HUES48 (cell line): ENCODE measurements around the gene ADAMTS17.

Experiments
- H3K27ac ChIP-seq: one replicate; pipeline ENCODE4 v1.7.0; 2013; ENCODE audit warnings: low read depth, low read length, inconsistent platforms
- H3K27me3 ChIP-seq: 2 replicates; pipeline ENCODE4 v1.6.1; 2013; ENCODE audit warnings: mild to moderate bottlenecking, low read length; ENCODE audit not compliant: control insufficient read depth, insufficient read depth
- H3K36me3 ChIP-seq: 2 replicates; pipeline ENCODE4 v1.6.1; 2013; ENCODE audit warnings: low read length; ENCODE audit not compliant: control insufficient read depth, insufficient read depth
- H3K4me1 ChIP-seq: 2 replicates; pipeline ENCODE4 v1.6.1; 2013; ENCODE audit warnings: mild to moderate bottlenecking, low read length; ENCODE audit not compliant: control insufficient read depth, insufficient read depth
- H3K4me3 ChIP-seq: 2 replicates; pipeline ENCODE4 v1.5.1; 2013; ENCODE audit warnings: mild to moderate bottlenecking, low read depth, low read length
- H3K9ac ChIP-seq: 2 replicates; pipeline ENCODE4 v1.6.1; 2013; ENCODE audit warnings: mild to moderate bottlenecking, low read depth, low read length, moderate library complexity
- H3K9me3 ChIP-seq: 2 replicates; pipeline ENCODE4 v1.6.1; 2013; ENCODE audit warnings: low read length; ENCODE audit not compliant: control insufficient read depth, insufficient read depth

ADAMTS17 gene

DNA sequence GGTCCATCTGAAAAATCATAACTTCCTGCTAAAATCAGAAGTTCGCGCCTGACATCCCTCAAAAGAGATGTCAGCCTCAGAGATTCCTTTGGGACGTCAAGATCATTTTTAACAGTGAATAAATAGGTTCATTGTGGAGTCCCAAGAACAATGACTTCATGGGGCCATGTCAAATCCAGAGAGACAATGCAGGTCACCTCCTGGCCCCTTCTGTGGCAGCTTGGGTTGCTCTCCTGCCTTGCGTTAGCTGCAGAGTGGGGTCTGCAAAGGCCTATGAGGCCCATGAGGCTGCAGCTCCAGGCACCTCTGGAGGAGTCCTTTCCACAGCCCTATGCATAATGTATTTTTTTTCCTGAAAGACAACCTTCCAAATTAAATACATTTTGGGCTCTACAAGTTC lies 282.3 kb downstream of the ADAMTS17 start:
- Histone ChIP-seq H3K4me3 (no peak overlapping the region), H3K4me1 (no peaks in the 10 kb centered on the region), H3K9me3 (no peaks in the 10 kb centered on the region), H3K9ac (no peak overlapping the region), H3K27ac (no peak overlapping the region), H3K36me3 (no peaks in the 10 kb centered on the region), H3K27me3 (no peaks in the 10 kb centered on the region)

DNA sequence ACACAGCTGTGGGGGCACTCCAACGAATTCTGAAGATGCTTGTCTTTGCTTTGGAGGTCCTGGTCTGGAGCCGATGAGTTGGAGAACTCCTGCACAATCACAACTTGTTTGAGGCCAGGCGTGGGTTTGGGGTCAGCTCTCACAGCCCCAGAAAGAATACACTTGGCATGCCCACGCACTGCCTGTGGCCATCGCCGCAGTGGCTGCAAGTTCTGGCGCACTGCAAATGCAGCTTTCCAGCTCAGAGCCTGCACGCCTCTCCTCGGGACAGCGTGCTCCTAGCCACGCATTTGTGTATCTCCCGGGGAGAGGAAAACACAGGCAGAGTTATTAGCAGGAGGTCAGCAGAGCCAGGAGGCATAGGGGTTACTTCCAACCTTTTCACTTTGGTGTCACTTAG lies 282.7 kb downstream of the ADAMTS17 start:
- Histone ChIP-seq H3K36me3 (no peaks in the 10 kb centered on the region), H3K9me3 (no peaks in the 10 kb centered on the region), H3K27ac (no peak overlapping the region), H3K4me3 (no peak overlapping the region), H3K4me1 (no peaks in the 10 kb centered on the region), H3K9ac (no peak overlapping the region), H3K27me3 (no peaks in the 10 kb centered on the region)

DNA sequence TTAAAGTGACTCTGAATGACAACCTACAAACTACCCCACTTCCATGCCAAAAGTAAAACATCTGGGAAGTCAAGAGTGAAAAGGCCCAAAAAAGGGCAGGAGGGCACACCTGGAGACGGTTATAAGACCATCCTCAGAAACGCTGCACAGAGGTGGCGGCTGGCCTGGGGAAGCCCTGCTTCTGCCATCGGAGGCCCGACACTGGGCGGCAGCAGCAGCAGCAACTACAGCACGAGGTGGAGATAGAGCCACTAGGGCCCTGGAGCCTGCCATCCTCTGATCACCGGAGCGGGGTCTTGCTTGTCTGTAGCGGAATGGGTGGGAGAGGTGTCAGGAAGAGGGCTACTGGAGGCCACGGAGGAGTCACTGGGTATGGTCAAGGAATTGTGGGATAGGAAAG lies 283.3 kb downstream of the ADAMTS17 start:
- H3K4me1 ChIP-seq: no peaks in the 10 kb centered on the region
- H3K9me3 ChIP-seq: no peaks in the 10 kb centered on the region
- H3K36me3 ChIP-seq: no peaks in the 10 kb centered on the region
- H3K9ac ChIP-seq: no peak overlapping the region
- no peak overlapping the region for H3K27ac ChIP-seq
- no peak overlapping the region for H3K4me3 ChIP-seq
- no peaks in the 10 kb centered on the region for H3K27me3 ChIP-seq

DNA sequence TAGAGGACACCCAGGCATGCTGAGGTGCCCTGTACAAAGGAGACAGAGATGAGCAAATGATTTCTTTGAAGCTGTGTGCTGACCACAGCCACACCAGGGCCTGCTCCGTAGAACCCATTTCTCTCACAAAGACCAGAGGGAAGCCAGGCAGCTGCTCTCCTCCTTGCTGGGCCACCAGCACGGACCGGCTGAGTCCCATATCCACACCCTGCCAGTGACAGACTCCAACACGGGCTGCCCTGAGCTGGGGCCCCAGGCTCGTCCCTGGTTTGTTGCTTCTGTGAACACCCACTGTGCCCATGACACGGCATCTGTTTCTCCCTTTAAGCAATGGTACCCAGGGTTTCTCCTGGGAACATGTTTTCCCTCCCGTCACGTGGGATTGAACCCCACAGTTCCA lies 284.5 kb downstream of the ADAMTS17 start:
- no peak overlapping the region for H3K4me3 ChIP-seq
- H3K4me1 ChIP-seq: no peaks in the 10 kb centered on the region
- H3K27ac ChIP-seq: no peak overlapping the region
- H3K27me3 ChIP-seq: no peaks in the 10 kb centered on the region
- H3K9me3 ChIP-seq: no peaks in the 10 kb centered on the region
- H3K36me3 ChIP-seq: no peaks in the 10 kb centered on the region
- H3K9ac ChIP-seq: no peak overlapping the region

GRCh38 chr15:100056411-100057072 lies 285.2 kb downstream of the ADAMTS17 start:
- Histone ChIP-seq H3K27me3 (no peaks in the 10 kb centered on the region), H3K36me3 (no peaks in the 10 kb centered on the region), H3K4me3 (no peak overlapping the region), H3K4me1 (no peaks in the 10 kb centered on the region), H3K27ac (no peak overlapping the region), H3K9ac (no peak overlapping the region), H3K9me3 (no peaks in the 10 kb centered on the region)

- no peak overlapping the region for H3K4me3 ChIP-seq
- H3K36me3 ChIP-seq: no peaks in the 10 kb centered on the region
- no peaks in the 10 kb centered on the region for H3K27me3 ChIP-seq
- H3K9ac ChIP-seq: no peak overlapping the region
- H3K27ac ChIP-seq: no peak overlapping the region
- H3K4me1 ChIP-seq: no peaks in the 10 kb centered on the region
- H3K9me3 ChIP-seq: no peaks in the 10 kb centered on the region
Observed at GRCh38 chr15:100055821-100056220, 286.0 kb downstream of the ADAMTS17 start.

DNA sequence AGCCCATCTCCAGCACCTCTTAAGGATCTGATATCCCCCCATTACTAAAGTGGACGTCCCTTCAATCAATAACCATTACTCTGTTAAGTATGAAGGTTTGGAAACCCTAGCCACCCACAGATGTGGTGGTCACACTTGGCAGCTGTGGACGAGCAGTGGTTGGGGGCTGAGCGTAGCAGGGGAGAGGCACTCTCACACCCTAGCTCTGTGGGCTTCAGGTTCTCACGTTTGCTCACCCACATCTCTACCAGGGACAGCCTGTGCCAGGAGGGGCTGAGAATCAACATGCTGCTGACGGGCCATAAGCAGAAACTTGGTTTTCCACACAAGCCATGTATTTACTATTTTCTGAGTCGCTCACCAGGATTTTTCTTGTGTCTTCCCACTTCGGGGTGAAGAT lies 287.2 kb downstream of the ADAMTS17 start:
- no peak overlapping the region for H3K4me3 ChIP-seq
- H3K4me1 ChIP-seq: no peaks in the 10 kb centered on the region
- H3K27me3 ChIP-seq: no peaks in the 10 kb centered on the region
- H3K9ac ChIP-seq: no peak overlapping the region
- no peak overlapping the region for H3K27ac ChIP-seq
- no peaks in the 10 kb centered on the region for H3K36me3 ChIP-seq
- no peaks in the 10 kb centered on the region for H3K9me3 ChIP-seq

GRCh38 chr15:100053474-100054121 lies 288.2 kb downstream of the ADAMTS17 start:
- Histone ChIP-seq H3K9me3 (no peaks in the 10 kb centered on the region), H3K9ac (no peak overlapping the region), H3K27ac (no peak overlapping the region), H3K4me1 (no peaks in the 10 kb centered on the region), H3K27me3 (no peaks in the 10 kb centered on the region), H3K4me3 (no peak overlapping the region), H3K36me3 (no peaks in the 10 kb centered on the region)

DNA sequence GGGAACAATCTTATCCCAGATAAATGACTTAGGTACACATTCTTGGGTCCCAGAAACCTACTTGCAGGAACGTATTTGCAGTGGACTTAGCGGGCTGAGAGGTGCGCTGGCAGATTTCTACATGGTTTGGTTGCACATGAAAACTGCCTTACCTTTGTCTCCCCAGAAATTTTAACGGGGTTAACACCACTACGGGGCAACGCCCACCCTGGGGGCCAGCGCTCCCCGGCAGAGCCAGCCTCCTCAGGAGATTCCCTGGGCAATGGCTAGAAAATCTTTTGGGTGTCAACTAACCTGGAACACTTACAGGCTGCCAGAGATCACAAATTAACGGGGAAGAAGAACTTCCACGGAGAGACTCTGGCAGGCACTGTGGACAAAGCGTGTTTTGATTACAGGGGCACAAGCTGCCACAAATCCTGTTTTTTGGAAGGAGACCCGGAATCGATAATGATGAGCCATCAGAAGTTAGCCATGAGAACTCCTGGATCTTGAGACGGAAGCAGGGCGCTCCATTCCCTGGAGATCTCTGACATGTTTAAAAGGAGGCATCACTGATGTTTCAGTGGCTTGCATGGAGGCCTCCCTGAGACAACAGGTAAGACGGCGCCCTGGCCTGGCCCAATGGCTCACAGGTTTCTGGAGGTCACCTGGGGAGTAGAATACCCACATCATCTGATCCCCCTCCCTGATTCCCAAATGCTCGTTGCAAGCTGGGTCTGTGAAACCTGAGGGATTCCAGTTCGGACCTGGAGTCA lies 288.9 kb downstream of the ADAMTS17 start:
- no peaks in the 10 kb centered on the region for H3K9me3 ChIP-seq
- no peaks in the 10 kb centered on the region for H3K27me3 ChIP-seq
- no peak overlapping the region for H3K9ac ChIP-seq
- H3K4me3 ChIP-seq: no peak overlapping the region
- H3K36me3 ChIP-seq: no peaks in the 10 kb centered on the region
- no peak overlapping the region for H3K27ac ChIP-seq
- no peaks in the 10 kb centered on the region for H3K4me1 ChIP-seq

GRCh38 chr15:100050877-100051786 lies 290.6 kb downstream of the ADAMTS17 start:
- no peaks in the 10 kb centered on the region; the same call in 1 of the 2 replicates for H3K9me3 ChIP-seq
- no peaks in the 10 kb centered on the region for H3K27me3 ChIP-seq
- no peak overlapping the region for H3K9ac ChIP-seq
- H3K27ac ChIP-seq: no peak overlapping the region
- H3K4me3 ChIP-seq: no peak overlapping the region
- H3K36me3 ChIP-seq: no peaks in the 10 kb centered on the region
- no peaks in the 10 kb centered on the region for H3K4me1 ChIP-seq
